Posterior vena cava (tissue), 2 donors: Measurements from ENCODE around the gene KPNB1. TPM values are rescaled to one million over a fixed set of nuclear protein-coding genes. Genes with fewer than 3 reads are reported as not detected.

ENCODE experiments used
- total RNA-seq, 2 donors: library from RNA; stranded (reverse); fragmentation: NEBNext Ultra II Directional; extraction: Animal tissue kit (Norgen Biotek cat#: 25700); gene quantifications; one replicate each; pipeline ENCODE4 v1.2.1, GENCODE V29; 2021
- donor health status: DM: yes; HTN: yes; CAD: no.
- donor health status: DM: yes; HTN: yes; CAD: no.

KPNB1 gene
- total RNA-seq, 2 donors from 2014 or later: 193 to 198 TPM

Other genes starting within 250 kb of the KPNB1 start
- gene NPEPPS, start 118.8 kb upstream of the KPNB1 start, total RNA-seq: 100 to 1,000 TPM in 1 of 2 donors, 10 to 100 TPM in 1; 82.8 to 125 TPM
- 10 to 100 TPM; 10.7 to 13.8 TPM for gene TBKBP1, start 44.2 kb downstream of the KPNB1 start, total RNA-seq
- under 1 TPM; 0.48 to 0.65 TPM for gene TBX21, start 83.3 kb downstream of the KPNB1 start, total RNA-seq
- 1 to 10 TPM; 6.4 to 9.8 TPM for gene OSBPL7, start 171.9 kb downstream of the KPNB1 start, total RNA-seq
- gene MRPL10, start 181.6 kb downstream of the KPNB1 start, total RNA-seq: 10 to 100 TPM; 23.9 to 28.6 TPM
- gene LRRC46, start 181.8 kb downstream of the KPNB1 start, total RNA-seq: not detected
- gene SCRN2, start 191.4 kb downstream of the KPNB1 start, total RNA-seq: 10 to 100 TPM; 13.3 to 17.8 TPM
- under 1 TPM; 0.19 to 0.48 TPM for gene SP6, start 201.2 kb downstream of the KPNB1 start, total RNA-seq
- 10 to 100 TPM; 13.0 to 15.8 TPM for gene SP2, start 246.3 kb downstream of the KPNB1 start, total RNA-seq